Ramos (cell line): Measurements from ENCODE around the gene CLMP.
"Not testable (repeated sequence)": the region's sequence is repeated elsewhere in the genome, so short reads cannot be mapped to it uniquely, and the experiment has no call there.

Experiments used
- in situ Hi-C: fragments of 300-500 bp; cut with MboI; formaldehyde crosslinking; loops from one replicate; pipeline ENCODE4 v1.14.3; 2022; ENCODE audit warnings: low sequenced_read_pairs; ENCODE audit not compliant: unreplicated experiment

CLMP gene

GRCh38 chr11:123173856-123174186, 21.2 kb downstream of the CLMP start:
- in situ Hi-C loops, result no loop called here

- in situ Hi-C loops, result no loop called here
Measured at GRCh38 chr11:123173040-123173855, 21.8 kb downstream of the CLMP start.

DNA sequence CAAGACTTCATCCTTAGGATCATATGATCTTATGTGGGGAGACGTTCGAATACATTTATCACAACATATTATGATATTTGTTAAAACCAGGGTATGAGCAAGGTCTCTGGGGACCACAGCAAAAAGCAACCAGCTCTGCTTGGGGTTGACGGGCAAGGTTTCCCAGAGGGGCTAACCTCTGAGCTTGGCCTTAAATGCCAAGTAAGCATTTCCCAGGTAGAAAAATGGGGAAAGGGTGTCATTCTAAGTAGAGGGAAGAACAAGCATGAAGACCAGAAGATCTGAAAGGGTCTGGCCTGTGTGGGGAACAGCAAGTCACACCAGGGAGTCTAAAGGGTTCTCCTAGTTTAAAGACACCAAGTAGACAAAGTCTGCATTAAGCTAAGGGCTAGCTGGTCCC, 24.1 kb downstream of the CLMP start:
- in situ Hi-C loops, result no loop called here

- in situ Hi-C loops, result no loop called here
Measured at GRCh38 chr11:123169821-123170220, 25.2 kb downstream of the CLMP start.

GRCh38 chr11:123168955-123169484, 26.0 kb downstream of the CLMP start:
- in situ Hi-C loops, result no loop called here

GRCh38 chr11:123168241-123168640, 26.8 kb downstream of the CLMP start:
- in situ Hi-C loops, result no loop called here

GRCh38 chr11:123166071-123166559, 28.9 kb downstream of the CLMP start:
- in situ Hi-C loops, result no loop called here

DNA sequence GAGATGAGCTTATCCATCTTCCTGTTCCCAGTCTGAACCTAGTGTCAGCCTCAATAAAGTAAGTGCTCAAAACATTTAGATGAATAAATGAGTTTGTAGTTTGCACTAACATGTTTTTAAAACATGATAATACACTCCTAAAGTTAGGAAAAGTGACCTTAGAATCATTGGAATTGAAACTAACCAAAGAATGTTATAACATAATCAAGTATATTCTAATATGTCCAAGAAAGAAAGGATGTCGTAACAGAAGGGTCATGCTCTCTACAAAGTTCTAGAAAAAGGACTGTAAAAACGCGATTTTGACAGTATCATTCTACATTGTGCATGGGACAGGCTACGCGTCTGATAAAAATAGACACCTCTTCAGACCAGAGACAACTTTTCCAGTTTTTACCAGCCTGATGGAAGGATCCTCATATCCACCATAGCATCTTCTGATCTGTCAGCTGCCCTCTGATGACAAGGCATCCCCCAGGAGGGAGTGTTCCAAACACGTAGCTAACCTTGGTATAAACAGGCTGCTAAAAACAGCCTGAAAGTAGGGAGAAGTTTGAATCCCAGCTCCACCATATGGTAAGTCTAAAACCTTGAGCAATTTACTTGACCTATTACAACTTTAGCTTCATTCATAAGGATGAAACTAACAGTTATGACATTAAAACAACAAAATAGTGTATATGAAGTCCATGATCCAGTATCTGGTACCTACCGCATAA, 30.2 kb downstream of the CLMP start:
- in situ Hi-C loops, result no loop called here

- in situ Hi-C loops, result no loop called here
Measured at GRCh38 chr11:123163621-123164020, 31.4 kb downstream of the CLMP start.

- in situ Hi-C loops, result no loop called here
Measured at GRCh38 chr11:123161376-123162030, 33.5 kb downstream of the CLMP start.

- in situ Hi-C loops, result no loop called here
Measured at GRCh38 chr11:123159183-123159857, 35.7 kb downstream of the CLMP start.

DNA sequence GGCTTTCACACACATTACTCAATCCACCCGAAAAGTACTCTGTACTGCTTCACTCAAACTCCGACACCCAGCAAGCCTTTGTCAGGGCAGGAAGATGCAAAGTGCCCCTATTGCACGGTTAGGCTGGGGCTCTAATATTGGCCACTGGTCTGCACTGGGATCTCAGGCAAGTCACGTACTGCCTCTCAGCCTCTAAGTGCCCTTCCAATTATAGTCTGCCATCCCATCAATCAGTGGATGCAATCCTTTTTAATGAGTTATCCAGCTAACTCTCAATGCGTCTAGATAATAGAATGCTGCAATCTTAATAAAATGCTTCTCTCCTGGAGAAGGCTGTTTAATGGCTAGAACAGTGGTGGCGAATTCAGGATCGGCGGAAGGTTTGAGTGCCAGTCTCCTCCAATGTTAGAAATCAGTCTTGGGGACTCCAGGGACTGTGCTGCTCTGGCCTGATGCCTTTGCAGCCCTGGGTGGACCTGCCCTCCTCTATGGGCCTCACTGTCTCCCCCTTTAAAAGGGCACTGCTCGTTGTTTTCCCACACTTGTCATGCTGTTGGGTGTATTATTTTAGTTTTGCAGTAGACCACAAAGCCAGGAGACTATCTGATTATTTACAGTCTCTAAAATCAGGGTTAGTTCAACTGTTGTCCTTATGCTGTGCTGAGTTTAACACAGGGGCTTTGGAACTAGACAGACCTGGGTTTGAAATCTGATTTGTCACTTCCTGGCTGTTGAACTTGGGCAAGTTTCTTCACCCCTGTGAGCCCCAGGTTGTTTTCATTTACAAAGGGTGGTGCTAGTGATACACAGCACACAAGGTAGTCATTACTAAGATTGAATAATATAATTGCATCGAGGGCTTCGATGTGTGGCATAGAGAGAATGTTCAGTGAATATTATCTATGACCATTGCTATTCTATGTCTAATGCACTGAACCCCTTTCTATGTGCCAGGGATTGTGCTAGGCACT, 36.7 kb downstream of the CLMP start:
- in situ Hi-C loops, result no loop called here

- in situ Hi-C loops, result no loop called here
Measured at GRCh38 chr11:123152951-123153350, 42.1 kb downstream of the CLMP start.

GRCh38 chr11:123152346-123152745, 42.7 kb downstream of the CLMP start:
- in situ Hi-C loops, result not testable (repeated sequence)

- in situ Hi-C loops, result no loop called here
Measured at GRCh38 chr11:123151796-123152195, 43.3 kb downstream of the CLMP start.

DNA sequence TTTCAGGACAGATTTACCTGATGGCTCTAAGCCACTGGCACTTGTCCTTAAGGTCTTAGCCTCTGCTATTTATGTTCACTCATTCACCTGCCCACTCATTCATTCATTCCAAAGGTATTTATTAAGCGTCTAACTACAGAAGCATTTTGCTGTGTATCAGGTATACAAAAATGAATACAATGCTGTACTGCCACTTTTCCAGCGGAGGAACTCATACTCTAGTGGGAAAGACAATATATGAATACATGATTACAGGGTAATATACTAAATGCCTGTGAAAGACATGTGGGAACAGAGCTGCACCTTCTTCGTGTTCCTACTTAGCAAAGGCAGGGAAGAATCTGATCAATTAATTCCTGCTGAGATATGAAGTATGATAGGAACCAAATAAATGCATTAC, 43.7 kb downstream of the CLMP start:
- in situ Hi-C loops, result no loop called here

GRCh38 chr11:123150882-123151281, 44.2 kb downstream of the CLMP start:
- in situ Hi-C loops, result no loop called here

- in situ Hi-C loops, result no loop called here
Measured at GRCh38 chr11:123148965-123149364, 46.1 kb downstream of the CLMP start.

GRCh38 chr11:123145661-123146060, 49.4 kb downstream of the CLMP start:
- in situ Hi-C loops, result no loop called here
